HEK293T (cell line): Measurements from ENCODE around the gene ALOX5.
"Not testable (repeated sequence)": the region's sequence is repeated elsewhere in the genome, so short reads cannot be mapped to it uniquely, and the experiment has no call there.

Source experiments
- CTCF ChIA-PET: fragments of 350-600 bp; formaldehyde crosslinking; extraction: SDS; loops from one replicate; lab custom pipeline; 2021; ENCODE audit warnings: antibody characterized with exemption, inconsistent platforms; lab: Yijun Ruan, JAX
- POLR2A ChIA-PET: fragments of 350-600 bp; formaldehyde crosslinking; extraction: SDS; loops from one replicate; lab custom pipeline; 2020; ENCODE audit warnings: antibody characterized with exemption, inconsistent platforms; lab: Yijun Ruan, JAX
- DNase-seq: peaks from one replicate; pipeline ENCODE4 v3.0.0; 2012; ENCODE audit warnings: mixed read lengths; ENCODE audit errors: extremely low spot score
- ARNT ChIP-seq: fragments of 450-650 bp; IDR thresholded peaks from 2 replicates; pipeline ENCODE4 v1.6.1; 2017; ENCODE audit warnings: mild to moderate bottlenecking
- BHLHE40 ChIP-seq: fragments of 450-650 bp; IDR thresholded peaks from 2 replicates; pipeline ENCODE4 v1.6.1; 2016; ENCODE audit warnings: mild to moderate bottlenecking, moderate library complexity, borderline replicate concordance
- CTBP1 ChIP-seq: fragments of 450-650 bp; IDR thresholded peaks from 2 replicates; pipeline ENCODE4 v1.6.1; 2016; ENCODE audit warnings: borderline replicate concordance
- ELF4 ChIP-seq: fragments of 450-650 bp; IDR thresholded peaks from 2 replicates; pipeline ENCODE4 v1.6.1; 2017; ENCODE audit warnings: antibody characterized with exemption
- FOXA1 ChIP-seq: fragments of 450-650 bp; IDR thresholded peaks from 2 replicates; pipeline ENCODE4 v1.6.1; 2016; ENCODE audit warnings: mild to moderate bottlenecking
- FOXK2 ChIP-seq: fragments of 450-650 bp; IDR thresholded peaks from 2 replicates; pipeline ENCODE4 v1.6.1; 2016; ENCODE audit warnings: mild to moderate bottlenecking
- FOXM1 ChIP-seq: fragments of 450-650 bp; IDR thresholded peaks from 2 replicates; pipeline ENCODE4 v1.6.1; 2017; ENCODE audit warnings: mild to moderate bottlenecking, borderline replicate concordance
- HDGF ChIP-seq: fragments of 450-650 bp; IDR thresholded peaks from 2 replicates; pipeline ENCODE4 v1.6.1; 2017; ENCODE audit warnings: antibody characterized with exemption, borderline replicate concordance
- L3MBTL2 ChIP-seq: fragments of 450-650 bp; conservative IDR thresholded peaks from 2 replicates; pipeline ENCODE4 v1.6.1; 2016; ENCODE audit warnings: mild to moderate bottlenecking
- LEF1 ChIP-seq: fragments of 450-650 bp; IDR thresholded peaks from 2 replicates; pipeline ENCODE4 v1.6.1; 2017; ENCODE audit warnings: mild to moderate bottlenecking, borderline replicate concordance
- NFRKB ChIP-seq: fragments of 450-650 bp; IDR thresholded peaks from 2 replicates; pipeline ENCODE4 v1.6.1; 2016; ENCODE audit warnings: mild to moderate bottlenecking, moderate library complexity
- SP1 ChIP-seq: fragments of 450-650 bp; IDR thresholded peaks from 2 replicates; pipeline ENCODE4 v1.6.1; 2017
- SUZ12 ChIP-seq: fragments of 450-650 bp; IDR thresholded peaks from 2 replicates; pipeline ENCODE4 v1.6.1; 2016; ENCODE audit warnings: mild to moderate bottlenecking
- TARDBP ChIP-seq: fragments of 450-650 bp; IDR thresholded peaks from 2 replicates; pipeline ENCODE4 v1.6.1; 2016
- ZNF384 ChIP-seq: fragments of 450-650 bp; IDR thresholded peaks from 2 replicates; pipeline ENCODE4 v1.6.1; 2016
- TF ChIP-seq, protein P1 (sequence below): fragments of 450-650 bp; IDR thresholded peaks from 2 replicates; pipeline ENCODE4 v1.6.1; 2016

ALOX5 gene

GRCh38 chr10:45470098-45471012 is 96.3 kb downstream of the ALOX5 start:
- ChIA-PET CTCF (no interaction called here), POLR2A (no interaction called here)
- no peak for DNase-seq
- TF ChIP-seq L3MBTL2 = no peak
- no peak for TF ChIP-seq ZNF384
- TF ChIP-seq LEF1 = no peak
- TF ChIP-seq SP1 = no peak
- no peak for TF ChIP-seq BHLHE40
- no peak for TF ChIP-seq FOXK2
- no peak for TF ChIP-seq TARDBP
- no peak for TF ChIP-seq ELF4
- TF ChIP-seq FOXM1 = no peak
- TF ChIP-seq FOXA1 = no peak
- no peak for TF ChIP-seq SUZ12
- no peak for TF ChIP-seq NFRKB
- no peak for TF ChIP-seq HDGF
- TF ChIP-seq ARNT = no peak
- no peak for TF ChIP-seq CTBP1

DNA sequence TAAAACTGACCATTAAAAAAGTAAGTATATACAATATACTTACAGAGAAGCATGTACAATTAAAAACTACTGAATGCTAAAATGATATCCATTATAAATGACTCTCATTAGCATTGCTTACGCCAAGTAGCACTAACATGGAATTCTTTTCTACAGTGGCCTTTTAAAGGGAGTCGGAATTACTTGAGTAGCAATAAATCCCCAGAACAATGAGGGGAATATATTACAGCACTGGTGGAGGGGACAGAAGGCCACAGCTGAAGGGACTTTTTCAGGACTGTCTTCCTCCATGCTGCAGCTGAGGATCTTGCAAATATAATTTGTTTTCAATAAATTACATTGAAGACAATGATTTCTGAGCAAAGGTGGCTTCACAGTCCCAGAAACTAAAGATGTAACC is 97.0 kb downstream of the ALOX5 start:
- POLR2A ChIA-PET = no interaction called here
- CTCF ChIA-PET = no interaction called here
- no peak for DNase-seq
- TF ChIP-seq FOXM1 (no peak), SUZ12 (no peak), HDGF (no peak), NFRKB (no peak), ZNF384 (no peak), SP1 (no peak), TARDBP (no peak)
- TF ChIP-seq, protein P1, sequence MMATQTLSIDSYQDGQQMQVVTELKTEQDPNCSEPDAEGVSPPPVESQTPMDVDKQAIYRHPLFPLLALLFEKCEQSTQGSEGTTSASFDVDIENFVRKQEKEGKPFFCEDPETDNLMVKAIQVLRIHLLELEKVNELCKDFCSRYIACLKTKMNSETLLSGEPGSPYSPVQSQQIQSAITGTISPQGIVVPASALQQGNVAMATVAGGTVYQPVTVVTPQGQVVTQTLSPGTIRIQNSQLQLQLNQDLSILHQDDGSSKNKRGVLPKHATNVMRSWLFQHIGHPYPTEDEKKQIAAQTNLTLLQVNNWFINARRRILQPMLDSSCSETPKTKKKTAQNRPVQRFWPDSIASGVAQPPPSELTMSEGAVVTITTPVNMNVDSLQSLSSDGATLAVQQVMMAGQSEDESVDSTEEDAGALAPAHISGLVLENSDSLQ = no peak

GRCh38 chr10:45471531-45472310 is 97.7 kb downstream of the ALOX5 start:
- ChIA-PET CTCF (no interaction called here), POLR2A (no interaction called here)
- DNase-seq = no peak
- TF ChIP-seq SP1 (no peak), TARDBP (no peak), SUZ12 (no peak), HDGF (no peak), ZNF384 (no peak), FOXA1 (no peak), CTBP1 (no peak), ARNT (no peak), ELF4 (no peak), NFRKB (no peak), FOXM1 (no peak), FOXK2 (no peak), LEF1 (no peak), L3MBTL2 (no peak)

- no peak for DNase-seq
- CTCF ChIA-PET = no interaction called here
- POLR2A ChIA-PET = no interaction called here
- TF ChIP-seq NFRKB = no peak
- TF ChIP-seq TARDBP = no peak
- no peak for TF ChIP-seq ELF4
- no peak for TF ChIP-seq BHLHE40
- TF ChIP-seq CTBP1 = no peak
These were observed 99.1 kb downstream of the ALOX5 start for GRCh38 chr10:45473126-45473525.

DNA sequence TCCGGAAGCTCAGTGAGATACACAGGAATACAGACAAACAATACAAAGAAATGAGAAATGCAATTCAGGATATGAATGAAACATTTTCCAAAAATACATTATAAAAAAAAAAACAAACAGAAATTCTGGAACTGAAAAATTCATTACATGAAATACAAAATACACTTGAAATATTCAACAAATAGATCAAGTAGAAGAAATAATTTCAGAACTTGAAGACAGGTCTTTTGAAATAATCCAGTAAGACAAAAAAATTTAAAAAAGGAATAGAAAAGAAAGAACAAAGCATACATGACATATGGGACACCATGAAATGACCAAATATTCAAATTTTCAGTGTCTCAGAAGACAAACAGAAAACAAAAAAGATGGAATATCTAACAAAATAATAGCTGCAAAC is 102.5 kb downstream of the ALOX5 start:
- ChIA-PET POLR2A (no interaction called here), CTCF (interaction anchor here (0.6 to 0.7 kb wide), 2 partner anchors 11 to 187 kb away, joined by 3 read pairs; no protein-coding TSS in a partner anchor)
- DNase-seq = no peak
- TF ChIP-seq NFRKB (no peak), FOXA1 (no peak)
- TF ChIP-seq, protein P1 = no peak

DNA sequence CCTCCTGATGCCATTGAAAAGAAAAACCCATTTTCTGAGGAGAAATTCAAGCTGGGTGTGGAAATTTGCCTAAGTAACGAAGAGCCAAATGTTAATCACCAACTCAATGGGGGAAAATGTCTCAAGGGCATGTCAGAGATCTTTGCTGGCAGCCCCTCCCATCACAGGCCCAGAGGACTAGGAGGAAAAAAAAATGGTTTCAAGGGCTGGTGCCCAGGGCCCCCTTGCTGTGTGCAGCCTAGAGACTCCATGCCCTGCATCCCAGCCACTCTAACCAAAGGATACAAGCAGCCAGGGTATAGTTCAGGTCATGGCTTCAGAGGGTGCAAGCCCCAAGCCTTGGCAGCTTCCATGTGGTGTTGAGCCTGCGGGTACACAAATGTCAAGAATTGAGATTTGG is 106.3 kb downstream of the ALOX5 start:
- TF ChIP-seq L3MBTL2 (no peak), FOXA1 (no peak), ARNT (no peak), CTBP1 (no peak), SP1 (no peak), SUZ12 (no peak), NFRKB (no peak), FOXK2 (no peak)
- TF ChIP-seq, protein P1 = no peak
- ChIA-PET CTCF (no interaction called here), POLR2A (no interaction called here)
- no peak for DNase-seq

DNA sequence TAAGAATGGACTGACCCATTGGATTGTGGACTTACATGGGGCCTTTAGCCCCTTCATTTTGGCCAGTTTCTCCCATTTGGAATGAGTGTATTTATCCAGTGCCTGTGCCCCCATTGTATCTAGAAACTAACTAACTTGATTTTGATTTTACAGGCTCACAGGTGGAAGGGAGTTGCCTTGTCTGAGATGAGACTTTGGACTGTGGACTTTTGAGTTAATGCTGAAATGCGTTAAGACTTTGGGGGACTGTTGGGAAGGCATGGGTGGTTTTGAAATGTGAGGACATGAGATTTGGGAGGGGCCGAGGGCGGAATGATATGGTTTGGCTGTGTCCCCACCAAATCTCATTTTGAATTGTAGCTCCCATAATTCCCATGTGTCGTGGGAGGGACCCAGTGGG is 107.1 kb downstream of the ALOX5 start:
- DNase-seq, POLR2A ChIA-PET, CTCF ChIA-PET: not testable (repeated sequence)
